Naive thymus-derived CD4-positive, alpha-beta T cell (primary cell): Measurements from ENCODE around the gene SOX5. TPM values are rescaled to one million over a fixed set of nuclear protein-coding genes. Genes with fewer than 3 reads are reported as not detected.
"Not testable (repeated sequence)": the region's sequence is repeated elsewhere in the genome, so short reads cannot be mapped to it uniquely, and the experiment has no call there.

ENCODE experiments used
- ATAC-seq: fragments of 150-1000 bp; cut with Tn5 transposase; 2 replicates; pipeline ENCODE4 v1.10.0; 2021; ENCODE audit warnings: mild to moderate bottlenecking, moderate library complexity
- CTCF ChIA-PET: fragments of 350-600 bp; sonication (Branson Sonifier 250); formaldehyde crosslinking; loops from one replicate; lab custom pipeline; 2021; ENCODE audit warnings: antibody characterized with exemption; lab: Charles Lee
- POLR2A ChIA-PET: fragments of 350-600 bp; sonication (Branson Sonifier 250); formaldehyde crosslinking; loops from one replicate; lab custom pipeline; 2021; ENCODE audit warnings: antibody characterized with exemption, inconsistent platforms; lab: Charles Lee
- DNase-seq, 9 donors: peaks; one replicate each; pipeline versions ENCODE4 v3.0.0 to v3.0.0-alpha.2; 2020 to 2022; ENCODE audit warnings: mixed read lengths in 1 of 9
- H3K27ac ChIP-seq: one replicate; pipeline ENCODE4 v1.7.0; 2013; ENCODE audit warnings: mild to moderate bottlenecking, low read depth, low read length, moderate library complexity
- H3K27me3 ChIP-seq, 2 donors: one replicate each; pipeline ENCODE4 v1.7.0; 2013; ENCODE audit warnings: low read length in 2 of 2, mild to moderate bottlenecking in 2 of 2, moderate library complexity in 2 of 2; ENCODE audit not compliant: control insufficient read depth in 2 of 2, insufficient read depth in 2 of 2
- H3K36me3 ChIP-seq, 3 experiments: 1 replicate in 2 of 3; 2 replicates in 1 of 3; pipeline ENCODE4 v1.7.0; 2013; ENCODE audit warnings: low read length in 3 of 3, mild to moderate bottlenecking in 3 of 3, moderate library complexity in 1 of 3; ENCODE audit not compliant: insufficient read depth in 3 of 3, control insufficient read depth in 2 of 3
- H3K4me1 ChIP-seq, 2 donors: one replicate each; pipeline ENCODE4 v1.7.0; 2013; ENCODE audit warnings: low read length in 2 of 2, mild to moderate bottlenecking in 2 of 2, moderate library complexity in 1 of 2; ENCODE audit not compliant: control insufficient read depth in 2 of 2, insufficient read depth in 2 of 2
- H3K4me3 ChIP-seq: 2 replicates; pipeline ENCODE4 v1.7.0; 2013; ENCODE audit warnings: mild to moderate bottlenecking, low read length
- H3K9me3 ChIP-seq, 3 experiments: 1 replicate in 2 of 3; 2 replicates in 1 of 3; pipeline ENCODE4 v1.7.0; 2013; ENCODE audit warnings: low read length in 3 of 3; ENCODE audit not compliant: control insufficient read depth in 2 of 3
- H3K27ac Mint-ChIP-seq, 9 donors: one replicate each; pipeline ENCODE4 v1.8.0; 2020 to 2022; ENCODE audit warnings: mixed read lengths in 9 of 9, mild to moderate bottlenecking in 8 of 9, moderate library complexity in 5 of 9, inconsistent platforms in 2 of 9
- H3K27me3 Mint-ChIP-seq, 5 donors: one replicate each; pipeline ENCODE4 v1.8.0; 2021 to 2022; ENCODE audit warnings: mixed read lengths in 5 of 5, mild to moderate bottlenecking in 1 of 5
- H3K36me3 Mint-ChIP-seq, 5 donors: one replicate each; pipeline ENCODE4 v1.8.0; 2020 to 2022; ENCODE audit warnings: mixed read lengths in 5 of 5, mild to moderate bottlenecking in 3 of 5, inconsistent platforms in 1 of 5
- H3K4me1 Mint-ChIP-seq, 7 donors: one replicate each; pipeline ENCODE4 v1.8.0; 2020 to 2022; ENCODE audit warnings: mixed read lengths in 7 of 7, mild to moderate bottlenecking in 3 of 7, inconsistent platforms in 1 of 7
- H3K4me3 Mint-ChIP-seq, 10 donors: one replicate each; pipeline ENCODE4 v1.8.0; 2020 to 2022; ENCODE audit warnings: mild to moderate bottlenecking in 10 of 10, mixed read lengths in 10 of 10, moderate library complexity in 6 of 10, inconsistent platforms in 2 of 10
- H3K9me3 Mint-ChIP-seq, 11 donors: one replicate each; pipeline ENCODE4 v1.8.0; 2020 to 2022; ENCODE audit warnings: mixed read lengths in 11 of 11, mild to moderate bottlenecking in 4 of 11, inconsistent platforms in 1 of 11, moderate library complexity in 1 of 11
- intact Hi-C, 2 donors: fragments of 100-400 bp; cut with micrococcal nuclease; formaldehyde crosslinking; loops; one replicate each; pipeline ENCODE4 v1.15.1; 2023
- polyA plus RNA-seq, 2 donors: library from polyadenylated mRNA; unstranded; fragments of 300-500 nt; fragmentation: Illumina TruSeq; gene quantifications; one replicate each; pipeline ENCODE4 v1.2.3, GENCODE V29; 2021
- total RNA-seq, 6 experiments: library from RNA in 5 of 6; stranded (reverse) in 5 of 6; gene quantifications; 1 replicate in 5 of 6; 2 replicates in 1 of 6; pipeline ENCODE4 v1.2.3 and lab custom pipeline; 2021 to 2026

SOX5 gene
- total and polyA plus RNA-seq, 7 experiments from 2014 or later, result 0.05 TPM; not detected in 6

DNA sequence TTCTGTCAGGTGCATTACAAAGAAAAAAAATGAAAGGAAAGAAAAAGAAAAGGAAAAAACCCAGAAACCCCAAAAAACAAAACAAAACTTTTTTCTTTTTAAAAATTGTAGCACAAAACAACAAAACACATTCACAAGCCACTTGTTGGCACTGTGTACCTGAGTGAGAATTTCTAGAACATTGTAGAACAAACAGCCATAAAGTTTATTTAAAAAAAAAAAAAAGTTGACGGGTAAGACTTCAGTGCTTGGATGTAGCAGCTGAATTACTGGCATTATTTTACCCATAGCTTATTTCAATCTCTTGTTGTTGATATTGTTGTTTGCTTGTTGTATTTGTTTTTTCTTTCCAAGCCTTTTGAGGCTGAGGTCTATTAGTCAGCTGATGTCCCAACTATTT lies 415.8 kb downstream of the SOX5 start:
- Histone ChIP-seq H3K4me1 (no peaks in the 10 kb centered on the region), H3K4me3 (no peak overlapping the region), H3K9me3 (no peaks in the 10 kb centered on the region), H3K36me3 (no peaks in the 10 kb centered on the region), H3K27me3 (no peaks in the 10 kb centered on the region), H3K27ac (no peak overlapping the region)
- H3K4me3 Mint-ChIP-seq, result no peak overlapping the region
- H3K36me3 Mint-ChIP-seq, result no peaks in the 10 kb centered on the region
- no peaks in the 10 kb centered on the region for H3K4me1 Mint-ChIP-seq
- no peak for ATAC-seq
- no peaks in the 10 kb centered on the region for H3K27me3 Mint-ChIP-seq
- no peak overlapping the region for H3K27ac Mint-ChIP-seq
- peaks cover 0 to 12% (median 2%) of the 10 kb centered on the region in 11 donors for H3K9me3 Mint-ChIP-seq
- no peak for DNase-seq
- CTCF ChIA-PET, result no interaction called here
- intact Hi-C loops, result no loop called here
- POLR2A ChIA-PET, result no interaction called here

DNA sequence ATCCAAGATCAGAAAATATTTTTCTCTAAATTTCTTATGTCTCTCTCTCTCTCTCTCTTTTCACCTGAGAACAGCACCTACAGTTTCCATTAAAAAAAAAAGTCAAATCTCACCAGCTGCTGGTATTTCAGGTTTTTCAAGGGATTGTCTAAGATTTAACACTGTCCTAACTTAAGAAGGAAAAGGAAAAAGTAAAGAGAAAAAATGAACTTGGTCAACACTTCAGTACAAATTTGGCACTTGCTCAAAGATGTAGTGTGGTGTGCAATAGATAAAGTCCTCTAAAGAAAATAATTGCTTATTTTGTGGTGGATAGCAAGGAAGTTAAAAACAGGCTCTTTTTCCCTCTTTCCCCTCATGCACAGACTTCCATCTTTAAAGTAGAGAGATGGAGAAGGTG lies 416.2 kb downstream of the SOX5 start:
- H3K36me3 Mint-ChIP-seq, result no peaks in the 10 kb centered on the region
- no peak overlapping the region for H3K4me3 ChIP-seq
- no peaks in the 10 kb centered on the region for H3K9me3 ChIP-seq
- ATAC-seq, result no peak
- H3K9me3 Mint-ChIP-seq, result peaks cover 0 to 12% (median 2%) of the 10 kb centered on the region in 11 donors
- DNase-seq, result no peak
- no peak overlapping the region for H3K27ac ChIP-seq
- H3K4me3 Mint-ChIP-seq, result no peak overlapping the region
- H3K36me3 ChIP-seq, result no peaks in the 10 kb centered on the region
- CTCF ChIA-PET, result no interaction called here
- H3K27ac Mint-ChIP-seq, result no peak overlapping the region
- H3K4me1 ChIP-seq, result no peaks in the 10 kb centered on the region
- no peaks in the 10 kb centered on the region for H3K27me3 Mint-ChIP-seq
- POLR2A ChIA-PET, result no interaction called here
- no peaks in the 10 kb centered on the region for H3K4me1 Mint-ChIP-seq
- intact Hi-C loops, result no loop called here
- no peaks in the 10 kb centered on the region for H3K27me3 ChIP-seq

DNA sequence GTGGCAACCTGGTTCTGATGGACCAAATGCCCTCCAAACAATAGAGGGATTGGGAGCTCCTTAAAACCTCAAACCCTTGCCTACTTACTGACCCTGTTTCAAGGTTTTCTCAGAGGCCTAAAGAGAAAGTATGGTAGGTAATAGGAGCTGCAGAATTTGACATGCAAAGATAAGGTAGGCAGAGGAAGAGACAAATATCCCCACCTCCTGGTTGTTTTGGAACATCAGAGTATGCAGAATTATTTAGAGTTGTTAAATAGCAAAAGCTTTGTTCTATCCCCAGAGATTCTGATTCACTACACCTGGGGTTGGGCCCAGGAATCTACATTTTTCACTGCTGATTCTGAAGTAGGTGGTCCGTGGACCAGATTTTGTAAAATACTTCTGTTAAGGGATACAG lies 421.2 kb downstream of the SOX5 start:
- Histone ChIP-seq H3K36me3 (no peaks in the 10 kb centered on the region), H3K27ac (no peak overlapping the region), H3K9me3 (no peaks in the 10 kb centered on the region), H3K27me3 (no peaks in the 10 kb centered on the region), H3K4me1 (no peaks in the 10 kb centered on the region), H3K4me3 (no peak overlapping the region)
- no peak overlapping the region for H3K27ac Mint-ChIP-seq
- DNase-seq (no peak), ATAC-seq (no peak)
- no peaks in the 10 kb centered on the region for H3K36me3 Mint-ChIP-seq
- CTCF ChIA-PET, result interaction anchor here (0.9 kb wide), 1 partner anchor 223 kb away, joined by 4 read pairs; no protein-coding TSS in a partner anchor
- peaks cover 0 to 21% (median 2%) of the 10 kb centered on the region in 11 donors for H3K9me3 Mint-ChIP-seq
- H3K4me3 Mint-ChIP-seq, result no peak overlapping the region
- POLR2A ChIA-PET, result no interaction called here
- intact Hi-C loops, result no loop called here
- no peaks in the 10 kb centered on the region for H3K4me1 Mint-ChIP-seq
- no peaks in the 10 kb centered on the region for H3K27me3 Mint-ChIP-seq

DNA sequence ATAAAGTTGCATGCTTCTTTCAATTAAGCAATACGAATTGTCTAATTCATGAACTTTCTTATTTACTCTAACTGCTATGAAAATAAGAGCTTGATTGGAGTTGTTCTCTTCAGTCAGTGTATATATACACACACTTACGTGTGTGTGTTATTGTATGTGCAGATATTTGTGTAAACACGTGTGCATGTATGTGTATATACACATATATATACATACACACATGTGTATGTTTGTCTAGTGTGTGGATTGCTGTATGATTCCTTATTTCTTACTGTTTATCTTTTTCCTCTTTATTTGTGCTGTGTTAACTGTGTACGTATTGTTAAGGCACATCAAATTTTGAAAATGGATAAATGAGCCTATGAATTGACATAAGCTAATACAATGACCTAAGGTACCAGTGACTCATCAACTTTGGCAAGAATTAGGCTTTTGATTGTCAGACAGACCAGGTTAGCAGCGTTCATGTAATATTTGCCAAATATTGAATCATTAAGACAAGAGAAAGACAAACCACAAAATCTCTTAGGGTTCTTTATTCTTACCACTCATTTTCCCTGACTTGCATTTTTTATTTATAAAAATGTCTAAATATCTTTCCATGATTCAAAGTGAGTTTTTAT lies 423.9 kb downstream of the SOX5 start:
- ChIA-PET CTCF (no interaction called here), POLR2A (no interaction called here)
- no peak overlapping the region for H3K4me3 ChIP-seq
- Mint-ChIP-seq H3K9me3 (peaks cover 0 to 12% (median 2%) of the 10 kb centered on the region in 11 donors), H3K27ac (no peak overlapping the region), H3K4me1 (no peaks in the 10 kb centered on the region), H3K36me3 (no peaks in the 10 kb centered on the region), H3K4me3 (no peak overlapping the region), H3K27me3 (no peaks in the 10 kb centered on the region)
- no peaks in the 10 kb centered on the region for H3K36me3 ChIP-seq
- DNase-seq (no peak), ATAC-seq (no peak)
- no peaks in the 10 kb centered on the region for H3K4me1 ChIP-seq
- intact Hi-C loops, result no loop called here
- no peak overlapping the region for H3K27ac ChIP-seq
- H3K27me3 ChIP-seq, result no peaks in the 10 kb centered on the region
- no peaks in the 10 kb centered on the region for H3K9me3 ChIP-seq

DNA sequence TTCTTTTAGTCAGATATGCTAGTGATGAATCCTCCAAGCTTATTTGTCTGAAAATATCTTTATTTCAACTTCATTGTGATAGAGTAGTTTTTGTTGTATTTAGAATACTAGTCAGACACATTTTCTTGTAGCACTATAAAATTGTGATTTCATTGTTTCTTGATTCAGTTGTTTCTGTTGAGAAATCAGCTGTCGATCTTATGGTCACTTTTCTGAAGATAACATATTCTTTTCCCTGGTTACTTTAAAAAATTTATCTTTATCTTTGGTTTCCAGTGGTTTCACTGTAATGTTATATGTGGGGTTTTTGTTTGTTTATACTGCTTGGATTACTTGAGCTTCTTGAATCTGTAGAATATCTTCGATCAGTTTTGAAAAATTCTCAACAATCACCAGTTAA lies 426.1 kb downstream of the SOX5 start:
- H3K9me3 Mint-ChIP-seq, result peaks cover 0 to 14% (median 7%) of the 10 kb centered on the region in 11 donors
- POLR2A ChIA-PET, result no interaction called here
- intact Hi-C loops, result no loop called here

DNA sequence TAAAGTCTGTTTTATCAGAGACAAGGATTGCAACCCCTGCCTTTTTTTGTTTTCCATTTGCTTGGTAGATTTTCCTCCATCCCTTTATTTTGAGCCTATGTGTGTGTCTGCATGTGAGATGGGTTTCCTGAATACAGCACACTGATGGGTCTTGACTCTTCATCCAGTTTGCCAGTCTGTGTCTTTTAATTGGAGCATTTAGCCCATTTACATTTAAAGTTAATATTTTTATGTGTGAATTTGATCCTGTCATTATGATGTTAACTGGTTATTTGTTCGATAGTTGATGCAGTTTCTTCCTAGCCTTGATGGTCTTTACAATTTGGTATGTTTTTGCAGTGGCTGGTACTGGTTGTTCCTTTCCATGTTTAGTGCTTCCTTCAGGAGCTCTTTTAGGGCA lies 430.0 kb downstream of the SOX5 start:
- H3K4me3 ChIP-seq, H3K4me1 ChIP-seq, DNase-seq, POLR2A ChIA-PET, H3K27ac ChIP-seq, H3K27me3 ChIP-seq, H3K27ac Mint-ChIP-seq, H3K27me3 Mint-ChIP-seq, ATAC-seq, H3K9me3 ChIP-seq, H3K36me3 ChIP-seq, H3K4me3 Mint-ChIP-seq, H3K4me1 Mint-ChIP-seq, CTCF ChIA-PET, H3K36me3 Mint-ChIP-seq, intact Hi-C loops: not testable (repeated sequence)
- peaks cover 0 to 14% (median 7%) of the 10 kb centered on the region in 11 donors for H3K9me3 Mint-ChIP-seq

More for the DNA sequence above, 426.1 kb downstream of the SOX5 start:
- Mint-ChIP-seq H3K27ac (no peak overlapping the region), H3K36me3 (no peaks in the 10 kb centered on the region), H3K4me1 (no peaks in the 10 kb centered on the region), H3K4me3 (no peak overlapping the region), H3K27me3 (no peaks in the 10 kb centered on the region)
- no peak overlapping the region for H3K4me3 ChIP-seq
- H3K36me3 ChIP-seq, result no peaks in the 10 kb centered on the region
- H3K9me3 ChIP-seq, result no peaks in the 10 kb centered on the region
- no peak for DNase-seq
- ATAC-seq, result no peak
- H3K27me3 ChIP-seq, result no peaks in the 10 kb centered on the region
- no peaks in the 10 kb centered on the region for H3K4me1 ChIP-seq
- H3K27ac ChIP-seq, result no peak overlapping the region
- CTCF ChIA-PET, result no interaction called here

DNA sequence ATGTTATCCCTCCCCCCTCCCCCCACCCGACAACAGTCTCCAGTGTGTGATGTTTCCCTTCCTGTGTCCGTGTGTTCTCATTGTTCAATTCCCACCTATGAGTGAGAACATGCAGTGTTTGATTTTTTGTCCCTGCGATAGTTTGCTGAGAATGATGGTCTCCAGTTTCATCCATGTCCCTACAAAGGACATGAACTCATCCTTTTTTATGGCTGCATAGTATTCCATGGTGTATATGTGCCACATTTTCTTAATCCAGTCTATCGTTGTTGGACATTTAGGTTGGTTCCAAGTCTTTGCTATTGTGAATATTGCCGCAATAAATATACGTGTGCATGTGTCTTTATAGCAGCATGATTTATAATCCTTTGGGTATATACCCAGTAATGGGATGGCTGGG lies 433.7 kb downstream of the SOX5 start:
- H3K9me3 Mint-ChIP-seq, result peaks cover 0 to 17% (median 7%) of the 10 kb centered on the region in 11 donors
- H3K4me3 Mint-ChIP-seq, H3K27ac Mint-ChIP-seq, H3K36me3 ChIP-seq, H3K4me3 ChIP-seq, H3K4me1 ChIP-seq, CTCF ChIA-PET, H3K27me3 ChIP-seq, H3K27ac ChIP-seq, H3K36me3 Mint-ChIP-seq, POLR2A ChIA-PET, H3K4me1 Mint-ChIP-seq, intact Hi-C loops, H3K9me3 ChIP-seq, H3K27me3 Mint-ChIP-seq, ATAC-seq, DNase-seq: not testable (repeated sequence)
